ENCODE data around the gene TNS3.

The TNS3 gene

GRCh38 chr7:47228386-47229014 lies 353.4 kb downstream of the TNS3 start:
- no peak for TF ChIP-seq CTCF (IDR thresholded peaks at IDR 0.05; ENCODE audit: borderline replicate concordance, insufficient read depth, low read depth, low read length)
- no peak overlapping the region for H3K4me3 ChIP-seq (ENCODE audit: low read depth, low read length)

- TF ChIP-seq CTCF (IDR thresholded peaks at IDR 0.05; ENCODE audit: borderline replicate concordance, insufficient read depth, low read depth, low read length): no peak
- no peak overlapping the region for H3K4me3 ChIP-seq (ENCODE audit: low read depth, low read length)
These were observed 354.1 kb downstream of the TNS3 start for GRCh38 chr7:47227762-47228177.

GRCh38 chr7:47226696-47227095 lies 355.2 kb downstream of the TNS3 start:
- TF ChIP-seq CTCF (IDR thresholded peaks at IDR 0.05; ENCODE audit: borderline replicate concordance, insufficient read depth, low read depth, low read length): no peak
- no peak overlapping the region for H3K4me3 ChIP-seq (ENCODE audit: low read depth, low read length)

GRCh38 chr7:47225387-47226131 lies 356.4 kb downstream of the TNS3 start:
- no peak overlapping the region for H3K4me3 ChIP-seq (ENCODE audit: low read depth, low read length)
- TF ChIP-seq CTCF (IDR thresholded peaks at IDR 0.05; ENCODE audit: borderline replicate concordance, insufficient read depth, low read depth, low read length): no peak

Data from GM12875 (cell line).